HG02610 (cell line): ENCODE results near the gene TFCP2.

Source experiments
- ATAC-seq: cut with Tn5 transposase; IDR thresholded peaks from one replicate; pipeline ENCODE4 v1.9.1; 2021; ENCODE audit warnings: mild to moderate bottlenecking, moderate library complexity; ENCODE audit not compliant: unreplicated experiment

The TFCP2 gene

DNA sequence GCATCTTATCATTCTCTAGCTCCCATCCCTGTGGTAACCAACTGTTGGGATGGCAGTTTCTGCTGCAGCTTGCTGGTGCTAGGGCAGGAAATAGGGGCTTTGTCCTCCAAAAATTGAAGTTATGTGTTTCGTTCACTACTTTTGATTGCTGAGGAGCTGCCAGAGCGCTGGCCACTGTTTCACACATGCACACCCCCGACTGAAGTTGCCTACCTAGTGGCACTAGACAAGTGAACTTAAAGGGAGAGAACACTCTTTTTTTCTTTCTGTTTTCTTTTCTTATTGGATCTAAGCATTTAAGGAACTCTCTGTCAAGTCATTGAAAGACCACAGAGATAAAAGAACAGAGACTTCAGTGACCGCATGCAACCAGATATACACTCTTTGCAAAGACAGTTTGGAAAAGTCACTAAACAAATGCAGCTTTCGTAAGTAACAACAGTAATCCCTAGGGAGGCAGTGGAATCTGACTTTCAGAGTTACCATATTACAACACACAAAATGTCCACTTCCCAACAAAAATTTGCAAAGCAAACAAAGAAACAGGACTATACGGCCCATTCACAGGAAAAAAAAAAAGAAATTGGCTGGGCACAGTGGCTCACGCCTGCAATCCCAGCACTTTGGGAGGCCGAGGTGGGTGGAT is 12.0 kb downstream of the TFCP2 start:
- ATAC-seq, result no peak

DNA sequence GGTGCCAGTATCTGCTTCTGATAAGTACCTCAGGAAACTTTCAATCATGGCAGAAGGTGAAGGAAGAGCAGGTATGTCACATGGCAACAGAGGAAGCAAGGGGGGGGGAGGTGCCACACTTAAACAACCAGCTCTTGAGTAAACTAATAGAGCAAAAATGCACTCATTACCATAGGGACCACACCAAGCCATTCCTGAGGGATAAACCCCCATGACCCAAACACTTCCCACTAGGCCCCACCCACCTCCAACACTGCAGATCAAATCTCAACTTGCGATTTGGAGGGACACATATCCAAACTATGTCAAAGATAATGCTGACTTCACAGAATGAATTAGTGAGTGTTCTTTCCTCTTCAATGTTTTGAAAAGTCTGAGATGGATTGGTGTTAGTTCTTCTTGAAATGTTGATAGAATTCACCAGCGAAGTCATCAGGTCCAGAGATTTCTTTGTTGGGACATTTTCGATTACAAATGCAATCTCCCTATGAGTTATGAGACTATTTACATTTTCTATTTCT is 16.6 kb downstream of the TFCP2 start:
- ATAC-seq, result no peak

DNA sequence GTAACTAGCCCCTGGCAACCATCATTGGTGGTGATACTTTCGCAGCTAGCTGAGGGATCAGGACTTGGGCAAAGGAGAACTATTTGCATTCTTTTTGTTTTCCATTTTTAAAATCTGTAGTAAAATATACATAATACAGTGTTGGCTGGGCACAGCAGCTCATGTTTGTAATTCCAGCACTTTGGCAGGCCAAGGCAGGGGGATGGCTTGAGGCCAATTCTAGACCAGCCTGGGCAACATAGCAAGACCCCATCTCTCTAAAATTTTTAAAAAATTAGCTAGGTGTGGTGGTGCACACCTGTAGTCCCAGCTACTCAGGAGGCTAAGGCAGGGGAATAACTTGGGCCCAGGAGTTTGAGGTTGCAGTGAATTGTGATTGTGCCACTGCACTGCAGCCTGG is 20.0 kb downstream of the TFCP2 start:
- no peak for ATAC-seq

DNA sequence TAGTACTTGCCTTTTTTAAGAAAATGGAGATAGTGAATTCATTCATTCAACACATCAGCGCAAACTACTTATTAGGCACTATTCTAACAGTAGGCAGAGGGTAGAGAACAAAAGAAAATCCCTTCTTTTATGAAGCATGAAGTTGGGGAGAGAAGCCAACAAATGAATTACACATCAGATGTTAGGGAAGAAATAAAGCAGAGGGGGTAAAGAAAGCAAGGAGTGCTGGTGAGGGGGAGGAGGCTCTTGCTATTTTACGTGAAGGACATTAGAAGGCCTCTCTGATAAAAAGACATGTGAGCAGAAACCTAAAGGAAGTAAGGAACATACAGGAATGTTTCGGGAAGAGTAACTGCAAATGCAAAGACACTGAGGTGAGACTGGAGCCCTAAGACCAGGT is 22.2 kb downstream of the TFCP2 start:
- no peak for ATAC-seq

DNA sequence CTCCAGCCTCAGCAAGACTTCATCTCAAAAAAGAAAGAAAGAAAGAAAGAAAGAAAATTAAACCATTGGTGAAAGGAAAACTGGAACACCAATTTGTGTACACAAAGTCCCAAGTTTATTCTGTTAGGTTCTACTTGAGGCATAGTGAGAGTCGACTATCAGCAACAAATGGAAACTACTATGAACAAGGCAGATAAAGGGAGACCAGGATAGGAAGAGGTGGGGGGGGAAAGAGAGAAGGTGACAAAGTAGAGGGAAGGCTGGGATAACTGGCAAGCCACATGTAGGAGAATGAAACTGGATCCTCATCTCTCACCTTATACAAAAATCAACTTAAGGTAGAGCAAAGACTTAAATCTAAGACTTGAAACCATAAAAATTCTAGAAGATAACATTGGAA is 25.6 kb downstream of the TFCP2 start:
- ATAC-seq, result no peak

DNA sequence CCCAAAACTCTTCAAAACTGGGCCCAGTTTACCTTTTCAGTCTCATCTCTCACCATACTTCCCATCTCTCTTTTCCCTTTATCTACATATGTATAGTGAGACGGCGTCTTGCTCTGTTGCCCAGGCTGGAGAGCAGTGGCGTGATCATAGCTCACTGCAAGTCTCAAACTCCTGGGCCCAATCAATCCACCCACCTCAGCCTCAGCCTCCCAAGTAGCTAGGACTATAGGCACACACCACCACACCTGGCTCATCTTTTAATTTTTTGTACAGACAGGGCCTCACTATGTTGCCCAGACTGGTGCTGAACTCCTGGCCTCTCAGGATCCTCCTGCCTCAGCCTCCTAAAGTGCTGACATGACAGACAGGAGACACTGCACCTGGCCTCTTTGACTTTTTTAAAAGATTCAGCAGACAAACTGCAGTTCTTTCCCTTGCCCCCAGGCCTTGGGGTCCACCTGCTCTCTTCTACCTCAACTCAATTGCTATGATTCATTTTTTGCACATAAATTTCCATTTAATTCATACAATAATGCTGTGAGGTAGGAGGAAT is 33.6 kb downstream of the TFCP2 start:
- ATAC-seq, result no peak

DNA sequence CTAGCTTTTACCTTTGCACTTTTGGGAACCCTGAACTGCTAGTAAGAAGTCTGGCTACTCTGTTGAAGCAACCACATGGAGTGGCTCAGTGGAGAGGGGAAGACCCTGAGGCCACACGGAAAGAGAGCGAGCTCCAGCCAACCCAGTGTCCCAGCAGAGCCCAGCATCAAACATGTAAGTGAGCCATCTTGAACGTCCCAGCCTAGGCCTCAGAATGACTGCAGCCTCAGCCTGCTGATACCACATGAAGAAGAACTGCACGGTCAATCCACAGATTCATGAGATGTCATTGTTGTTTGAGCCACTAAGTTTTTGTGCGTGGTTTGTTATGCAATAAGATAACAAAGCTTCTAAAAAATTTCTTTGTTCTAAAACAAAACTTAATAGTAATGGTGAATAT is 40.2 kb downstream of the TFCP2 start:
- no peak for ATAC-seq

DNA sequence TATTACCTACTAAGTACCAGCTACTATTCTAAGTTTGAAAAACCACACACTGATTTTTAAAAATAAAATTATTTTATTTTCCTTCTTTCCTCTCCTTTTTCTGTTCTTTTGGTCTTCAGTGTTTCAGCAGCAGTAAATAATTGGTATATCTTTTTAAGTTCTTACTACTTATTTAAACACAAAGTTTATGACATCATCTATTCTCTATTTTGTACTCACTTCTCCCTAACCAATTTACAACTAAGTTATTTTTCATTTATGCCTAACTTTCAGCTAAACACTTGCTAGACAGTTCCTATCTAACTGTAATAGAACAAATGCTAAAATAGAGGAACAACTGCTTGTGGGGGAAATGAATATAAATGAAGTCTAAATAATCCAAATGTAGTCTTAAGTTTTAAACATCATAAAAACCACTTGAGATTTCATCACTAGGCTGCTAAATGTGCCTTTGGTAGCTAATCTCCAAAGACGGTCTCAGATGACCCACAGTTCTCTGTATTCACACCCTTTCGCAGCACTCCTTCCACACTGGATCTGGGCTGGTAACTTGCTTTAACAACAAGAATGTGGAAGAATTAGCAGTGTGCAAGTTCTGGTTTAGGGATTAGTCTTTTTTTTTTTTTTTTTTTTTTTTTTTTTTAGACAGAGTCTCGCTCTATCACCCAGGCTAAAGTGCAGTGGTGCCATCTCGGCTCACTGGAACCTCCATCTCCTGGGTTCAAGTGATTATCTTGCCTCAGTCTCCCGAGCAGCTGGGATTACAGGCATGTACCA is 41.0 kb downstream of the TFCP2 start:
- ATAC-seq, result no peak

DNA sequence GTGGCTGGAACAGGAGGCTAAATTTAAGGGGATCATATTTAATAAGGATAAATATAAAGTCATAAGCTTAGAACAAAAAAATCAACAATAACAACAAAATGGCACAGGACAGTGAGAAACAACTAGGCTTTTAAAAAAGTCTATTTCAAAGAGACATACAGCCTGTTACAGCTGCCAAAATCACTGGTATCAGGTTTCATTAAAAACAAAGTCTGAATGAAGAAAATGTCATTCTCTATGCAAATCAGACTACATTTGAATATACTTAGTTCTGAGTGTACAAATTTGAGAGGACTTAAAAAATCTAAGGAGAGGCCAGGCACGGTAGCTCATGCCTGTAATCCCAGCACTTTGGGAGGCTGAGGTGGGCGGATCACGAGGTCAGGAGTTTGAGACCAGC is 44.0 kb downstream of the TFCP2 start:
- no peak for ATAC-seq

DNA sequence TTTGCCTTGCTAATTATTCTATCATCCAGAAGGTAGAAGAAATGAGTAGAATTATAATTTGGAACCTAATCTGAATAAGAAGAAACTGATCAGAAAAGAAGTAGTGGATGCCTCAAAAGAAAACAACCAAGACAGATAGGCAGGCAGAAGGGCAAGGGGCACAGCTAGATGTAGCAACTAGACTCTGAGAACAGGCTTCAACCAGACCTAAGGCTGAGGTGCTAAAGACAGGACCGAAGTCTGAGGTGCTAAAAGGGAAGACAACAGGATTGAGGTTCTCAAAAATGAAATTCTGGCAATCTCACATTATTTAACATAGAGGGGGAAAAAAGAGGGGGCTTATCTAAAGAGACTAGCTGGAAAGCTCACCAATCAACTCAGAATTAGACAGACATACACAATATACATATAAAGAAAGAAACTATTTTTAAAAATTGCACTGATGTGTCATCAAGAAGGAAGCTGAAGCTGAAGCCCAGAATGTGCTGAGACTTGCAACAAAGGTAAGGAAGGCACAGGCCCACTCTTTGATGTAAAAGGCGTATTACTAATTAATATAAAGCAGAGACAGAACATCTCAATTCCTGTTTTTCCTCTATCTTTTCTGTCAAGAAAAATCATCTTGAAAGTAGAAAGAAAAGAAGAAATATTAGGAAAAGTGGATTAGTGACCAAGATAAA is 45.7 kb downstream of the TFCP2 start:
- no peak for ATAC-seq

DNA sequence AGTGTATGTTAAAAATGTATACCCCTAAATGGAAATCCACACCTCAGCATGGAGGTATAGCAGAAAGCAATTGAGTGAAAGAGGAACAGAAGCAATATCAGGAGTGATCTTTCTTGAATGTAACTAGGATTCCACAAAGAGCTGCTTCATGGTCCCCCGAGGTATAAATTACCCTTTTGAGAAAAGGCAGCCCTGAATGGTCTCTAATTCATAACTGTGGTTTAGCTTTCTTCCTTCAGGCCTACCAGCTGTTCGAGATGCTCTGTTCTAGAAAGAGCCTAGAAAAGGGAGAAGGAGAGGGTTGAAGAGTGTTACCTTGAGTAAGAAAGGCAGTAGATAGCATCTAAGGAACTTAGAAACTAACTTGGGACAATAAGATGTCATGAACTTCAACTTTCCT is 46.6 kb downstream of the TFCP2 start:
- no peak for ATAC-seq

DNA sequence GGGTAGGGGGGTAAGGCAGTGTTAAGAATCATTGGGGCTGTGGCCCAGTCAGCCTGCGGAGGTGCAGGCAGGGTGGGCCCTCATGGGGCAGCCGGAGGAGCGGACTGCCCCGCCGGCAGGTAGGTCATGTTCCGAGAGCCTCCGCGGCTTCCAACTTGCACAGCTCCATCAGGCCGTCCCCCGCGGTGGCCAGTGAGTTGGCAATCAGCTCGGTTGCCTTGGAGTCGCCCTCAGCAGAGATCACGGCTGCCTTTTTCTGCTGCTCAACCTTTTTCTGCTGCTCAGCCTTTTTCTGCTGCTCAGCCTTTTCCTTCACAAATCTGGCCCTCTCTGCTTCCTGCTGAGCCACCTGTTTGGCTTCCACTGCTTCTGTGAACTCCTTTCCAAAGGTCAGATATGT is 48.4 kb downstream of the TFCP2 start:
- no peak for ATAC-seq

DNA sequence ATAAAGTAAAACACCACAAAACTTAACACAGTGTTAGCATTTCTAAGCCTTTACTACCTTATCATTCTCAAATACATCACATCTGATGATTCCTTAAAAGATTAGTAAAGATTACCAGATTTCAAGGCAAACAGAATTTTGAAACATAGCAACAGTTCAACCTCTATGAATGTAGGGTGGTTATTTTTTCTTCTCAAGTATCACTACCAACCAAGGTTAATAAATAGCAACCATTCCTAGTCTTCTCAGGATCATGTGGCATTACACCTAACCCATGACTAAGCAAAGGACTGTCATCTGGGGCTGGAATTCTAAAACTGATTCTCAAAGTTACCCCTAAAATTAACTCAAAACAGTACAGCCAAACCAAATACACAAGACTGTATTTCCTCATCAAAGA is 50.1 kb downstream of the TFCP2 start:
- ATAC-seq, result no peak

DNA sequence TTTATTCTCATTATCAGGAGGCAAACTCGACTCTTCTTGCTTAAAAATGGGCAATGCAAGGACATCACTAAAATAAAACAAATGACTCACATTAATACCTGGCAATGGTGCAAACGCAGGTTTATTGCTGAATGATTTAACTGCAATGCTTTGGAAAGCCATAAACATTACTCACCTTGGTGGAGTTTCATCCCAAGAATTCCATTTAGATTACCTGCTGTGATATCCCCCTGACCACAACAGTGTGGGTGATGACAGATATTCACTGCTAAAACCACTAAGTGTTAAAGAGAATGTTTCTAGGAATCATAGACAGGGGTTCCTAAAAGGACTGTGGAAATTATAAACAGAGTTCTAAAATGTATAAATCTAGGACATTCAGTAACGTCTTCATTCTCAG is 54.2 kb downstream of the TFCP2 start:
- ATAC-seq, result no peak

DNA sequence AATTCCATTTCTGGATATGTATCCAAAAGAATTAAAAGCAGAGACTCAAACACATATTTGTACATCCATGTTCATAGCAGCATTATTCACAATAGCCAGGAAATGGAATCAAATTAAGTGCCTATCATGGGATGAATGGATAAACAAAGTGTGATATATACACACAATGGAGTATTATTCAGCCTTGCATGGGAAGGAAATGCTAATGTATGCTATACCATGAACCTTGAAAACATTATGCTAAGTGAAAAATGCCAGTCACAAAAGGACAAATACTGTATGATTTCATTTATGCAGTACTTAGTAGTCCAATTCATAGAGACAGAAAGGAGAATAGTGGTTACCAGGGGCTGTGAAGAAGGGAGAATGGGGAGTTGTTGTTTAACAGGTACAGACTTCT is 57.4 kb downstream of the TFCP2 start:
- ATAC-seq, result no peak

DNA sequence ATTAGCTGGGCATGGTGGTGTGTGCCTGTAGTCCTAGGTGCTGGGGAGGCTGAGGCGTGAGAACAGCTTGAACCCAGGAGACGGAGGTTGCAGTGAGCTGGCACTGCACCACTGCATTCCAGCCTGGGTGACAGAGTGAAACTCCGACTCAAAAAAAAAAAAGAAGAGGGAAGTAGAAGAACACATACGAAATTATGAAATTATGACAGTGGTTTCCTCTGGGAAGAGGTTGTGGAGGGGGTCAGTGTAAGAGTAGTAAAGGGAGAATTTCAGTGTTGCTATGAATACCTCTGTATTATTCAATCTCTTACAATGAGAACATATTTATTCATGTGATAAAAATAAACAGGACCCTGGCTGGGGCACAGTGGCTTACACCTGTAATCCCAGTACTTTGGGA is 64.8 kb downstream of the TFCP2 start:
- no peak for ATAC-seq

DNA sequence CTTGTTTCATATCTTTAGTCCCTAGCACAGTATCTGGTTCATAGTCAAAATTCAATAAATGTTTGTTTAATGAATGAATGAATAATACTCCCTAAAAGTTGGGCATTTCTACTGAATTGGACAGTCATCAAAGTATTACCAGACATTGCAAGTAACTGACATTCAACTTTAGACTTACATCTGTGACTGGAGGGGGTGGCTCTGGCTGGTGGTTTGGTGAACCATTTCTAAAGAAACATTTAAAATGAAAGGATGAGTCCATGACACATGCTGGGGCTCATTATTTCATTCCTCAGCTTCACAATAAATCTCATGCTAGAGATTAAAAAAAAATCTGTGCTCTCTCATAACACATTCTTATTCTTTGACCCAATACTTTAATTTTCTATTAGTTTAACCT is 69.0 kb downstream of the TFCP2 start:
- ATAC-seq, result no peak

DNA sequence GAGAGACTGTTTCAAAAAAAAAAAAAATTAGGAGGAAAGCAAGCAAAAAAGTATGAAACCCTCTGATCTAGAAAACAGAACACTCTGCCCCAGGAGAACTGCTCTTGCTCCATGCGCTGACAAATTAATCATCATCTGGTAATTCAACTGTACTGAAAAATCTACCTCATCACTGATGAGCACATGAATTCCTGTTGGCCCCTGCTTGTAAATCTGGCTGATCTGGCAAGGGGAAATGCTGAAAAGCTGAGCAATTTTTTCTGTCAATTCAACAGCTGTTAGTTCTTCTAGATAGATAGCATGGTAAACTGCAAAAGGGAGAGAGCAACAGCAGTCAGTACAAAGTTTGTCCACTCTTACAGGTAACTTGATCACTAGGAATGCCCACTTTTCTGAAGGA is 74.3 kb downstream of the TFCP2 start:
- no peak for ATAC-seq

DNA sequence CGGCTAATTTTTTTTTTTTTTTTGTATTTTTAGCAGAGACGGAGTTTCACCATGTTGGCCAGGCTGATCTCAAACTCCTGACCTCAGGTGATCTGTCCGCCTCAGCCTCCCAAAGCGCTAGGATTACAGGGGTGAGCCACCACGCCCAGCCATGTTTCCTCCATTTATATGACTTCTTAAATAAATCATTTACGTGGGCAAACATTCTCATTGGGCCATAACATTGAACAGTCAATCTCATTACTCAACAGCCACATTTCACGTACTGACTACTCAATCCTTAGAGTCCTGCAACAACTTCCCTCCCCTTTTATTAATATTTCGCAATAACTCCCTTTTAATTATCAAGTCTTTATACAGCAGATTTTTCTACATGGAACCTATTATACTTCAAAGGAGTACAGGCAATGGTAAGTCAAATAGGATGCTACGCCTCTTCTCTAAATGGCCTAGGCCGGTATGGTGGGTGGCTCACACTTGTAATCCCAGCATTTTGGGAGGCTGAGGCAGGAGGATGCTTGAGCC is 82.2 kb downstream of the TFCP2 start:
- no peak for ATAC-seq

DNA sequence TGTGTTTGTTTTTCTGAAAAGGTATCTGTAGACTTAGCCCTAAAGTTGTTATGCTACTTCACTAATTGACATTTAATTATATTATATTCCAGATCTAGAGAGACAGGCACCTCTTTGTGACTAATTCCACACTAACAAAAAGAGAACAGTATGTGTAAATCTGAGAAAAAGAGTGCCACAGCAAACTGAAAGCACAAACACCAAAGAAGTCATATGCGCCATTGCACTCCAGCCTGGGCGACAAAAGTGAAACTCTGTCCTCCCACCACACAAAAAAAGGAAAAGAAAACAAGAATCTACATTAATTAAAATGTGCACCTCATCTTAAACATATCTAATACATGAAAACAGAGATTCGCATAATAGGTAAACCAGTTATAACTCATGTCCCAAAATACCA is 85.1 kb downstream of the TFCP2 start:
- no peak for ATAC-seq

DNA sequence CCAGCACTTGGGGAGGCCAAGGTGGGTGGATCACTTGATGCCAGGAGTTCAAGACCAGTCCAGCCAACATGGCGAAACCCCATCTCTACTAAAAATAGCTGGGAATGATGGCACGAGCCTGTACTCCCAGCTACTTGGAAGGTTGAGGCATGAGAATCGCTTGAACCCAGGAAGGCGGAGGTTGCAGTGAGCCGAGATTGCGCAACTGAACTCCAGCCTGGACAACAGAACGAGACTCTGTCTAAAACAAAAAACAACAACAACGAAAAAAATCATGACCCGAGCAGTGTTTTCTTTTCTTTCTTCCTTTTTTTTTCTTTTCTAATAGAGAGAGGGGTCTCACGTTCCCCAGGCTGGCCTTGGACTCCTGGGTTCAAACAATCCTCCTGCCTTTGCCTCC is 86.0 kb downstream of the TFCP2 start:
- ATAC-seq, result no peak

DNA sequence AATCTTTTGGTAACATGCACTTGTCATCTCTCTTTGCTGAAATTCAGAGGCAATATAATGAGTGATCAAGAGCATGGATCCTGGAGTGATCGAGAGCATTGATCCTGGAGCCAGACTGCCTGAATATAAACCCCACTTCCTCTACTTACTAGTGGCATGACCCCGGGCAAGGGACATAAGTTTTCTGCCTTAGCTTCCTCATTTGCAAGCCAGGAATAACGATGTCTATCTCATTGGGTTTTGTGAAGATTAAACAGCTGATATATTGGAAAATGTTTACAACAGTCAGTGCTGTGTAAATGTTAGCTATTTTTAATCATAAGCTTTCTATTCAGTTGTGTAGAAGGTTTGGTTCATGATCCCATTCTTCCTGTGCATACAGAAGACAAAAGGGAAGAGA is 87.2 kb downstream of the TFCP2 start:
- no peak for ATAC-seq
